Osteoblast (primary cell): Measurements from ENCODE around the gene LCN9. TPM values are rescaled to one million over a fixed set of nuclear protein-coding genes. Genes with fewer than 3 reads are reported as not detected.
"Not testable (repeated sequence)": the region's sequence is repeated elsewhere in the genome, so short reads cannot be mapped to it uniquely, and the experiment has no call there.

Experiments used
- DNase-seq: peaks from one replicate; pipeline ENCODE4 v3.0.0; 2011; ENCODE audit warnings: low spot score, mixed read lengths; ENCODE audit not compliant: insufficient read length; ENCODE audit errors: missing footprints
- H2AFZ ChIP-seq: 2 replicates; pipeline ENCODE4 v1.6.0; 2011; ENCODE audit warnings: mild to moderate bottlenecking, low read length
- H3K27ac ChIP-seq: 2 replicates; pipeline ENCODE4 v1.5.1; 2011; ENCODE audit warnings: mild to moderate bottlenecking, low read depth, low read length, moderate library complexity
- H3K27me3 ChIP-seq: 2 replicates; pipeline ENCODE4 v1.6.0; 2012; ENCODE audit warnings: mild to moderate bottlenecking, control low read depth, inconsistent platforms, low read length, moderate library complexity; ENCODE audit not compliant: insufficient read depth
- H3K36me3 ChIP-seq: 2 replicates; pipeline ENCODE4 v1.5.1; 2011; ENCODE audit warnings: mild to moderate bottlenecking, low read length, control low read depth, moderate library complexity; ENCODE audit not compliant: insufficient read depth
- H3K4me1 ChIP-seq: 2 replicates; pipeline ENCODE4 v1.5.1; 2011; ENCODE audit warnings: mild to moderate bottlenecking, low read length, control low read depth, moderate library complexity; ENCODE audit not compliant: insufficient read depth
- H3K4me2 ChIP-seq: 2 replicates; pipeline ENCODE4 v1.6.0; 2011; ENCODE audit warnings: mild to moderate bottlenecking, low read length; ENCODE audit not compliant: insufficient read depth
- H3K4me3 ChIP-seq: fragments of 200-600 bp; sonication (generic); 3 replicates; pipeline ENCODE4 v1.5.1; 2012; ENCODE audit warnings: mild to moderate bottlenecking, low read length, inconsistent platforms; ENCODE audit not compliant: insufficient read depth
- H3K79me2 ChIP-seq: 2 replicates; pipeline ENCODE4 v1.6.0; 2012; ENCODE audit warnings: mild to moderate bottlenecking, low read length, control low read depth, inconsistent platforms; ENCODE audit not compliant: insufficient read depth
- H3K9me3 ChIP-seq: 2 replicates; pipeline ENCODE4 v1.5.1; 2011; ENCODE audit warnings: low read depth, low read length, control low read depth
- H4K20me1 ChIP-seq: 2 replicates; pipeline ENCODE4 v1.6.0; 2012; ENCODE audit warnings: mild to moderate bottlenecking, low read length, control low read depth; ENCODE audit not compliant: insufficient read depth
- total RNA-seq: library from RNA; depleted of rRNA; stranded (reverse); fragments of >200 nt; gene quantifications from 2 replicates; pipeline ENCODE4 v1.2.3, GENCODE V29; 2012
- TF ChIP-seq, protein P1 (sequence below): IDR thresholded peaks from 2 replicates; pipeline ENCODE4 v1.5.1; 2011; ENCODE audit warnings: mild to moderate bottlenecking, low read depth, low read length, moderate library complexity; ENCODE audit errors: extremely low read depth

LCN9 gene
- total RNA-seq, 1 donor = not detected

GRCh38 chr9:135671591-135672041 lies 8.5 kb downstream of the LCN9 start:
- Histone ChIP-seq H3K4me1 (no peaks in the 10 kb centered on the region), H3K9me3 (no peaks in the 10 kb centered on the region), H4K20me1 (no peaks in the 10 kb centered on the region), H2AFZ (no peak overlapping the region), H3K27me3 (no peaks in the 10 kb centered on the region), H3K4me3 (no peak overlapping the region), H3K4me2 (no peak overlapping the region), H3K36me3 (no peaks in the 10 kb centered on the region), H3K79me2 (no peaks in the 10 kb centered on the region), H3K27ac (no peak overlapping the region)
- DNase-seq = peak; percentile 66
- TF ChIP-seq, protein P1, sequence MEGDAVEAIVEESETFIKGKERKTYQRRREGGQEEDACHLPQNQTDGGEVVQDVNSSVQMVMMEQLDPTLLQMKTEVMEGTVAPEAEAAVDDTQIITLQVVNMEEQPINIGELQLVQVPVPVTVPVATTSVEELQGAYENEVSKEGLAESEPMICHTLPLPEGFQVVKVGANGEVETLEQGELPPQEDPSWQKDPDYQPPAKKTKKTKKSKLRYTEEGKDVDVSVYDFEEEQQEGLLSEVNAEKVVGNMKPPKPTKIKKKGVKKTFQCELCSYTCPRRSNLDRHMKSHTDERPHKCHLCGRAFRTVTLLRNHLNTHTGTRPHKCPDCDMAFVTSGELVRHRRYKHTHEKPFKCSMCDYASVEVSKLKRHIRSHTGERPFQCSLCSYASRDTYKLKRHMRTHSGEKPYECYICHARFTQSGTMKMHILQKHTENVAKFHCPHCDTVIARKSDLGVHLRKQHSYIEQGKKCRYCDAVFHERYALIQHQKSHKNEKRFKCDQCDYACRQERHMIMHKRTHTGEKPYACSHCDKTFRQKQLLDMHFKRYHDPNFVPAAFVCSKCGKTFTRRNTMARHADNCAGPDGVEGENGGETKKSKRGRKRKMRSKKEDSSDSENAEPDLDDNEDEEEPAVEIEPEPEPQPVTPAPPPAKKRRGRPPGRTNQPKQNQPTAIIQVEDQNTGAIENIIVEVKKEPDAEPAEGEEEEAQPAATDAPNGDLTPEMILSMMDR = no peak

- not testable (repeated sequence) for H3K4me2 ChIP-seq, H3K27me3 ChIP-seq, H4K20me1 ChIP-seq, H3K36me3 ChIP-seq, H3K79me2 ChIP-seq, DNase-seq, H3K27ac ChIP-seq, H3K9me3 ChIP-seq, H3K4me1 ChIP-seq, H3K4me3 ChIP-seq, H2AFZ ChIP-seq
These were observed 9.7 kb downstream of the LCN9 start for GRCh38 chr9:135672786-135673185.

DNA sequence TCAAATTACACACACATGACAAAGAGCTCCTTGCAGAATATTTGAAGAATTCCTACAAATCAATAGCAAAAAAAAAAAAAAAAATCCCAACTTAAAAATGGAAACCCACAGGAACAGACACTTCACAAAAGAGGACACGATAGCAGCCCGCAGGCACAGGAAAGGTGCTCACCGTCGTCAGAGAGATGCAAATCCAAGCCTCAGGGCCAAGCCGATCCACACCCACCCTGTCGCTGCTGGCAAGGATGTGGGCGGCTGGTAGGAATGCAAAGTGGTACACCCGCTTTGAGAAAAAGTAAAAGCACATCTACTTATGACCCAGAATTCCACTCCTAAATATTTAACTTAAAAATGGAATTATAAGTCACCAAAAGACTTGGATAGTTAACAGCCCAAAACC lies 10.8 kb downstream of the LCN9 start:
- no peak overlapping the region for H3K4me3 ChIP-seq
- H3K4me1 ChIP-seq = no peaks in the 10 kb centered on the region
- H3K9me3 ChIP-seq = no peaks in the 10 kb centered on the region
- no peak overlapping the region for H2AFZ ChIP-seq
- DNase-seq = no peak
- TF ChIP-seq, protein P1 = no peak
- H3K27me3 ChIP-seq = no peaks in the 10 kb centered on the region
- H4K20me1 ChIP-seq = no peaks in the 10 kb centered on the region
- no peaks in the 10 kb centered on the region for H3K79me2 ChIP-seq
- no peaks in the 10 kb centered on the region for H3K36me3 ChIP-seq
- no peak overlapping the region for H3K27ac ChIP-seq
- H3K4me2 ChIP-seq = no peak overlapping the region

DNA sequence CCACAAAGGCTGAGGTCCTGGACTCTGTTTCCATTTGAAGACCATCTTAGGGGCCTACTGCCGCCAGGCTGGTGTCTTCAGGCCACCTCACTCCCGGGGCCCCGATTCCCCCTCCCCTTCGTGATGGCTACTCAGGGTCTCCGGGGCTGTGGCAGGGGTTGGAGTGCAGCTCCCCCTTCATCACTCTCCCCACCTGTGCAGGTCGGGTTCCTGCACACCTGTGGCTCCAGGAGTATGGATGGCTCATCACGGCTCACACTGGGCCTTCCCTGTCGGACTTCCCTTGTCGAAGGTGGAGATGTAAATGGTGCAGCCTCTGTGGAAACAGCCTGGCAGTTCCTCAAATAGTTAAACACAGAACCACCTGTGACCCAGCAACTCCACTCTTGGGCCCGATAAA lies 11.9 kb downstream of the LCN9 start:
- Histone ChIP-seq H4K20me1 (no peaks in the 10 kb centered on the region), H2AFZ (no peak overlapping the region), H3K27me3 (no peaks in the 10 kb centered on the region), H3K79me2 (no peaks in the 10 kb centered on the region), H3K27ac (no peak overlapping the region), H3K36me3 (no peaks in the 10 kb centered on the region), H3K4me3 (no peak overlapping the region), H3K4me1 (no peaks in the 10 kb centered on the region), H3K9me3 (no peaks in the 10 kb centered on the region), H3K4me2 (no peak overlapping the region)
- DNase-seq = peak; percentile 43
- TF ChIP-seq, protein P1 = no peak
